Karpas-422 (cell line): ENCODE measurements around the gene RIOK3. TPM values are rescaled to one million over a fixed set of nuclear protein-coding genes. Genes with fewer than 3 reads are reported as not detected.

Experiments used
- DNase-seq: peaks from one replicate; pipeline ENCODE4 v3.0.0-alpha.2; 2015
- H2AFZ ChIP-seq: fragments of 200-600 bp; sonication (generic); 2 replicates; pipeline ENCODE4 v1.6.1; 2014; ENCODE audit warnings: antibody characterized with exemption, low read length, mixed read lengths
- H3K27ac ChIP-seq: fragments of 200-600 bp; sonication (generic); 2 replicates; pipeline ENCODE4 v1.5.1; 2014; ENCODE audit warnings: mild to moderate bottlenecking, low read length, moderate library complexity
- H3K27me3 ChIP-seq: fragments of 200-600 bp; sonication (generic); 2 replicates; pipeline ENCODE4 v1.6.1; 2014; ENCODE audit warnings: low read length, mixed read lengths
- H3K36me3 ChIP-seq: fragments of 200-600 bp; sonication (generic); 2 replicates; pipeline ENCODE4 v1.6.1; 2014; ENCODE audit warnings: low read length, mixed read lengths; ENCODE audit not compliant: insufficient read depth
- H3K4me1 ChIP-seq: fragments of 200-600 bp; sonication (generic); 2 replicates; pipeline ENCODE4 v1.6.1; 2014; ENCODE audit warnings: mild to moderate bottlenecking, low read length, mixed read lengths
- H3K4me2 ChIP-seq: fragments of 200-600 bp; sonication (generic); 2 replicates; pipeline ENCODE4 v1.6.1; 2014; ENCODE audit warnings: low read length, low read depth, mild to moderate bottlenecking; ENCODE audit not compliant: poor library complexity, severe bottlenecking
- H3K4me3 ChIP-seq: fragments of 200-600 bp; sonication (generic); 2 replicates; pipeline ENCODE4 v1.5.1; 2014; ENCODE audit warnings: mild to moderate bottlenecking, antibody characterized with exemption, low read length, mixed read lengths
- H3K79me2 ChIP-seq: fragments of 200-600 bp; sonication (generic); 2 replicates; pipeline ENCODE4 v1.6.1; 2014; ENCODE audit warnings: mild to moderate bottlenecking, low read length, mixed read lengths
- H3K9ac ChIP-seq: fragments of 200-600 bp; sonication (generic); 2 replicates; pipeline ENCODE4 v1.6.0; 2014; ENCODE audit warnings: low read length
- H3K9me2 ChIP-seq: fragments of 200-600 bp; sonication (generic), shearing (Covaris generic); replicated peaks from 2 replicates; pipeline ENCODE4 v1.6.0; 2014; ENCODE audit warnings: mild to moderate bottlenecking, low read length, moderate library complexity; ENCODE audit not compliant: insufficient read depth
- H3K9me3 ChIP-seq: fragments of 300-700, 200-600 bp; sonication (generic); 2 replicates; pipeline ENCODE4 v1.6.1; 2014; ENCODE audit warnings: low read length, mixed read lengths
- H4K20me1 ChIP-seq: fragments of 200-600 bp; sonication (generic); 2 replicates; pipeline ENCODE4 v1.6.1; 2014; ENCODE audit warnings: mild to moderate bottlenecking, antibody characterized with exemption, low read length, low read depth; ENCODE audit not compliant: insufficient read depth
- total RNA-seq: library from RNA; depleted of rRNA; stranded (reverse); fragments of >200 nt; shearing (Covaris generic); gene quantifications from 2 replicates; pipeline ENCODE4 v1.2.3, GENCODE V29; 2014; ENCODE audit warnings: low replicate concordance

RIOK3 gene
- total RNA-seq, 1 experiment from 2014 or later: 31.1 TPM

DNA sequence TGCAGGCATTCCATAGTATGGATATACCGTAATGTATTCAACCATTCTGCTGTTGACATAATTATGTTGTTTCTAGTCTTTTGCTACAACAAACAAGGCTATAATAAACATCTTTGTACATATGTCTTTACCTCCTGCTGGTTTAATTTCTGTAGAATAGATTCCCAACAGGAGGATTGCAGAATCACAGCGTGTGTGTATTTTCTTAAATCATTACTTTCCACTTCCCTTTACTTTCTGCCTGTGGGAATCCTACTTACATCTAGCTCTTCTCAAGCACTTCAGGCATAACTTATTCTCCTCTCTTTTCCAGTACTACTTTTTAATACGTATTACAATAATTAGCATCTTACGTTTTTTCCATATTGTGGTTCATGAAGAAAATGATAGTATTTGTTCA, 13.0 kb upstream of the RIOK3 start:
- no peak for DNase-seq
- Histone ChIP-seq H3K4me3 (no peak overlapping the region), H4K20me1 (no peaks in the 10 kb centered on the region), H3K27ac (no peak overlapping the region), H3K9me2 (no peaks in the 10 kb centered on the region), H3K9me3 (peaks cover 10% of the 10 kb centered on the region), H3K36me3 (no peaks in the 10 kb centered on the region; the same call in 1 of the 2 replicates), H2AFZ (no peak overlapping the region), H3K9ac (no peak overlapping the region), H3K27me3 (no peaks in the 10 kb centered on the region), H3K4me2 (no peak overlapping the region), H3K4me1 (peaks cover 13% of the 10 kb centered on the region), H3K79me2 (peaks cover 13% of the 10 kb centered on the region)

DNA sequence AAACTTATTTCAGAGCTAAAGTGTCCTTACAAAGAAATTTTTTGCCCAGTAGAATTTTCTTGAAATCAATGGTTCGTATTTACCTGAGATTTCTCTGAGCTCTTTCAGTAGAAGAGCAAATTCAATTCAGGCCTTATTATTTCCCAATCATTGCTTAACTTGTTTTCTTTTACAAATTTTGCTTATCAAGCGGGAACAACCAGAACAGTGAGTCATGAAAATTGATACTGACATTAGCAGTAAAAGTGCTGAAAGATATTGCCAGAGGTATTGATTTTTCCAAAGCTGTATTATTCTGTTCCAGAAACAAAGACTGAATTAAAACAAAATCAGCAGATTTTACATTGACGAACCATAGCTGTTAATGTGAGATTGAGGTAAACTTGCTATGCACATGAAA, 10.1 kb upstream of the RIOK3 start:
- Histone ChIP-seq H4K20me1 (no peaks in the 10 kb centered on the region), H2AFZ (no peak overlapping the region), H3K79me2 (no peaks in the 10 kb centered on the region), H3K27me3 (no peaks in the 10 kb centered on the region), H3K9ac (no peak overlapping the region), H3K36me3 (no peaks in the 10 kb centered on the region; the same call in 1 of the 2 replicates), H3K4me3 (no peak overlapping the region), H3K9me3 (peaks cover 10% of the 10 kb centered on the region), H3K4me1 (peaks cover 6% of the 10 kb centered on the region), H3K9me2 (no peaks in the 10 kb centered on the region), H3K27ac (no peak overlapping the region), H3K4me2 (no peak overlapping the region)
- DNase-seq: no peak

DNA sequence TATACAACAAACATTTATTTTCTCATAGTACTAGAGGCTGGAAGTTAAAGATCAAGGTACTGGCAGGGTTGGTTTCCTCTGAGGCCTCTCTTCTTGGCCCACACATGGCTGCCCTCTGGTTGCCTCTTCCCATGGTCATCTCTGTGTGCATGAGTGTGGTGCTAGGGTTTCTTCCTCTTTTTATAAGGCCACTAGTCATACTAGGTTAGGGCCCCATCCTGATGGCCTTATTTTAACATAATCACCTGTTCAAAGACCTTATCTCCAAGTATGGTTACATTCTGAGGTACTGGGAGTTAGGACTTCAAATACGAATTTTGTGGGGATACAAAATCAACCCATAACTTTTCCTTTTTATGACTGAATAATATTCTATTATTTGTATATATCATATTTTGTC, 4.8 kb upstream of the RIOK3 start:
- Histone ChIP-seq H3K9me3 (no peaks in the 10 kb centered on the region; the same call in 1 of the 2 replicates), H3K4me3 (no peak overlapping the region), H3K4me2 (no peak overlapping the region), H3K27me3 (no peaks in the 10 kb centered on the region), H3K9ac (no peak overlapping the region), H3K27ac (no peak overlapping the region), H4K20me1 (no peaks in the 10 kb centered on the region), H3K36me3 (no peaks in the 10 kb centered on the region), H3K9me2 (no peaks in the 10 kb centered on the region), H2AFZ (no peak overlapping the region), H3K4me1 (peaks cover 9% of the 10 kb centered on the region), H3K79me2 (peaks cover 2% of the 10 kb centered on the region)
- no peak for DNase-seq

DNA sequence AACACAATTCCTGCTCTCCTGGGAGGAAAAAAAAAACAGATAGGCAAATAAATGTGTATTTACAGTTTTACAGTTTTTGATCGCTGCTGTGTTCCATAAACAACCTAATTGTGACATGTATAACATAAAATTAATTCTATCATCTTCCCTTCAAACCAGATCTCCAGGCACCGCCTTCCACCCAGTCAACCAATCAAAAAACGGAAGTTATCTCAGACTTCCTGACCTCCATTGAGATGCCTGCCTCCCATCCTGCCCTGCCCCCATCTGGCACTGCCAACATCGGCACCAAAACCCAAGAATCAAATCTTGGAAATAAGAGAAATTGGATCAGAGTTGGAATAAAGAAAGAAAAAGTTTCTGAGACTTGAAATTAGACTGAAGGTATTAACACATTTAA, 3.1 kb upstream of the RIOK3 start:
- Histone ChIP-seq H3K27me3 (no peaks in the 10 kb centered on the region), H3K27ac (no peak overlapping the region), H3K4me1 (peaks cover 18% of the 10 kb centered on the region), H3K9me3 (no peaks in the 10 kb centered on the region; the same call in 1 of the 2 replicates), H3K36me3 (no peaks in the 10 kb centered on the region), H3K4me3 (no peak overlapping the region), H2AFZ (no peak overlapping the region), H4K20me1 (no peaks in the 10 kb centered on the region), H3K79me2 (peaks cover 19% of the 10 kb centered on the region), H3K9me2 (no peaks in the 10 kb centered on the region), H3K4me2 (no peak overlapping the region), H3K9ac (no peak overlapping the region)
- DNase-seq: no peak

DNA sequence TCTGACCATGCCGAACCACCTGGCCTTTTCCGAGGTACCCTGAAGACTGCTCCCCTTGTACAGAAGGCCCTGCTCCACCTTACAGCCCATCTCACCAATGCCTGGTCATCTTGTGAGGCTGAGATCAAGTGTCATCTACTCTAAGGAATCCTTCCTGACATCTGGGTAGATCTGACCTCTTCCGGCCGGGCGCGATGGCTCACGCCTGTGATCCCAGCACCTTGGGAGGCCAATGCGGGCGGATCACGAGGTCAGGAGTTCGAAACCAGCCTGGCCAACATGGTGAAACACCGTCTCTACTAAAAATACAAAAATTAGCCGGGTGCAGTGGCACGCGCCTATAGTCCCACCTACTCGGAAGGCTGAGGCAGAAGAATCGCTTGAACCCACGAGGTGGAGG, 2.1 kb upstream of the RIOK3 start:
- no peaks in the 10 kb centered on the region for H3K36me3 ChIP-seq
- no peak overlapping the region for H2AFZ ChIP-seq

DNA sequence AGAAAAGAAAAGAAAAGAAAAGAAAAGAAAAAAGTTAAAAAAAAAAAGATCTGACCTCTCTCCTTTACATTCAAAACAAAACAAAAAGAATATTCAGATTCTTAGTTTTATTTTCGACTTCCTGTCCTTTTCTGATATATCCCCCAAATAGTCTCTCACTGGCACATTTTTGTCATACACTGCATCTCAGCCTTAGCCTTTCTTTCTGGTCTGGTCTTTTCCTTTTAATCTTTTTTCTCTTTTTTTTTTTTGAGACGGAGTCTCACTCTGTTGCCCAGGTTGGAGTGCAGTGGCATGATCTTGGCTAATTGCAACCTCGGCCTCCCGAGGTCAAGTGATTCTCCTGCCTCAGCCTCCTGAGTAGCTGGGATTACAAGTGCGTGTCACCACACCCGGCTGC, 1.6 kb upstream of the RIOK3 start:
- Histone ChIP-seq H3K9ac (no peak overlapping the region), H2AFZ (peak overlapping the region; percentile 25), H3K27me3 (no peaks in the 10 kb centered on the region), H3K4me3 (no peak overlapping the region), H3K4me1 (peaks cover 18% of the 10 kb centered on the region), H4K20me1 (no peaks in the 10 kb centered on the region), H3K4me2 (no peak overlapping the region), H3K9me3 (no peaks in the 10 kb centered on the region; the same call in 1 of the 2 replicates), H3K27ac (no peak overlapping the region), H3K9me2 (no peaks in the 10 kb centered on the region), H3K36me3 (no peaks in the 10 kb centered on the region), H3K79me2 (peaks cover 34% of the 10 kb centered on the region)
- DNase-seq: no peak

More for the DNA sequence above, 2.1 kb upstream of the RIOK3 start:
- Histone ChIP-seq H3K9ac (no peak overlapping the region), H3K9me3 (no peaks in the 10 kb centered on the region; the same call in 1 of the 2 replicates), H3K79me2 (peaks cover 29% of the 10 kb centered on the region), H3K4me1 (peaks cover 18% of the 10 kb centered on the region), H4K20me1 (no peaks in the 10 kb centered on the region), H3K9me2 (no peaks in the 10 kb centered on the region), H3K27me3 (no peaks in the 10 kb centered on the region), H3K4me3 (no peak overlapping the region), H3K4me2 (no peak overlapping the region), H3K27ac (no peak overlapping the region)
- no peak for DNase-seq

DNA sequence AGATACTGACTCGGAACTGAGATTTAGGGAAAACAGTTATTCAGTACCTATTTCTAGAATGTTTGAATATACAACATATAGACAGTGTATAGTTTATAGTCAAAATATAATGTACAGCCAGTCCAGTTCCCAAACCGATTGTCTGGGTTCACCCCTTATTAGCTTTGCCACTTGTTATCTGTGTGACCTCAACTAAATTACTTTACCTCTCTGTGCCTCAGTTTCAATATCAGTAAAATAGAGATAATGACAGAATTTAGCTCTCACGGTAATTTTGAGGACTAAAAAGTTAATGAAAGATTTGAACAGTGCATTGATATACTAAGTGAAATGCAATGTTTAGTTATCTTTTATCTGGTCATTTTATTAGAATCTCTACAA, 750 bp upstream of the RIOK3 start:
- no peak for DNase-seq
- H3K4me1 ChIP-seq: peaks cover 18% of the 10 kb centered on the region
- H3K9me2 ChIP-seq: no peaks in the 10 kb centered on the region
- H3K9ac ChIP-seq: peak overlapping the region; percentile 65
- H2AFZ ChIP-seq: peak overlapping the region; percentile 25
- peak overlapping the region; percentile 94 for H3K4me2 ChIP-seq
- no peaks in the 10 kb centered on the region; the same call in 1 of the 2 replicates for H3K9me3 ChIP-seq
- no peaks in the 10 kb centered on the region for H3K27me3 ChIP-seq
- peak overlapping the region; percentile 92 for H3K4me3 ChIP-seq
- no peak overlapping the region for H3K27ac ChIP-seq
- H4K20me1 ChIP-seq: no peaks in the 10 kb centered on the region
- peaks cover 42% of the 10 kb centered on the region for H3K79me2 ChIP-seq
- no peaks in the 10 kb centered on the region for H3K36me3 ChIP-seq

DNA sequence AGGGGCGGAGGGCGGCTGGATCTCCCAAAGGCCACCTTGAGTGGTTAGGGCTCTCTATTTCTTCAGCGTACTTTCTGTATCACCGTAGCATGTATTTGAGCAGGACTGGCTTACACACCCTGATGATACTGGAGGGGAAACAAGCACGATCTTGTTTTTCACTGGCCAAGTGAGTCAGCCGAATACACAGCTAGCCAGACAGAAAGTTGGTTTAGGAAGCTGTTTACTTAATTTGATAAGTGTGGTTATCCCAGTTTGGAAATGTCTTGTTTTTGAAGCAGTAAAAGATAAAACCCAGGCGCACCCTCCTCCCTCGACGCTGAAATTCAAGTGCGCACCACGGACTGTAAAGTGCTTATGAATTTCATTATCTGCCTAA, 582 bp downstream of the RIOK3 start:
- Histone ChIP-seq H3K9me3 (no peaks in the 10 kb centered on the region), H3K9me2 (no peaks in the 10 kb centered on the region), H3K9ac (peak overlapping the region; percentile 88), H4K20me1 (peaks cover 6% of the 10 kb centered on the region; the same call in 1 of the 2 replicates), H3K79me2 (peaks cover 56% of the 10 kb centered on the region), H3K36me3 (no peaks in the 10 kb centered on the region), H3K4me1 (peaks cover 31% of the 10 kb centered on the region), H3K27me3 (no peaks in the 10 kb centered on the region), H3K4me2 (peak overlapping the region; percentile 94), H3K27ac (0 out of 2 replicates have a peak overlapping the region, but pooled peaks have one; percentile 2), H3K4me3 (peak overlapping the region; percentile 92), H2AFZ (peak overlapping the region; percentile 39; the same call in 1 of the 2 replicates)
- peak; percentile 53 for DNase-seq
